Measurements from ENCODE around the gene BTF3.
"Not testable (repeated sequence)": the region's sequence is repeated elsewhere in the genome, so short reads cannot be mapped to it uniquely, and the experiment has no call there.

BTF3 gene

DNA sequence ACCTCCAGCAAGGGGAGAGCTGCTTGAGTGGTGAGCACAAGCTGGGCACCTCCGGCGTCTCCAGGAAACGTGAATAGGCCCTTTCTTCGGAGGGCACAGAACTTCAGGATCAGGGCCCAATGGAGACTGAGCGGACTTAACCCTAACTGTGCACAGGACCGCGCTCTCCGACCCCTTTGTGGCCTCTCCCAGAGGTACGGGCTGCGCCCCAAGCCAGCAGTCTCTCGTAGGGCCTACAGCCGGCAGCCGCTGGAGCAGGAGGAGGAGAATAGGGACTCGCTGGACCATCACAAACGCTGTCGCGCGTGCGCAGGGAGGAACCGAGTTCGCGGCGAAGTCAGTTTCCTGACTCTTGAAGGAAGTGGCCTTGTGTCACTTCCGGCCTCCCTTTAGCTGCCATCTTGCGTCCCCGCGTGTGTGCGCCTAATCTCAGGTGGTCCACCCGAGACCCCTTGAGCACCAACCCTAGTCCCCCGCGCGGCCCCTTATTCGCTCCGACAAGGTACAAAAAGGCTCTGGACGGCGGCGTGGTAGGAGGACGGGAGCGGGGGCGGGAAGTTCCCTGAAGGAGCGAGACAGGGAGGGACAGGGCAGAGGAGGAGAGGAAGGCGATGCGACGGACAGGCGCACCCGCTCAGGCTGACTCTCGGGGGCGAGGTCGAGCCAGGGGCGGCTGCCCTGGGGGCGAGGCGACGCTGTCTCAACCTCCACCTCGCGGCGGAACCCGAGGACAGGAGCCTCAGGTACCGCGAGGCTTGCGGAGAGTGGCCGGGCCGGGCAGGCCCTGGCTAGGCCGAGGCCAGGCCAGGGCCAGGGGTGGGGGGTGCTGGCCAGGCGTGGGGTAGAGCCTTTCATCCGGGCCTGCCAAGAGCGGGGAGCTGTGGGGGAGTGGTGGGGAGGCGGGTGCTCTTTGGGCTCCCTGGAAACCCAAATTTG is at the start of gene BTF3:
Gene BTF3, plus strand, starts transcription at position 386 of the 936 bp plus-strand sequence. Its CDS starts 226 bp downstream, at position 612.
- DNase-seq, result peak; percentile 96

DNA sequence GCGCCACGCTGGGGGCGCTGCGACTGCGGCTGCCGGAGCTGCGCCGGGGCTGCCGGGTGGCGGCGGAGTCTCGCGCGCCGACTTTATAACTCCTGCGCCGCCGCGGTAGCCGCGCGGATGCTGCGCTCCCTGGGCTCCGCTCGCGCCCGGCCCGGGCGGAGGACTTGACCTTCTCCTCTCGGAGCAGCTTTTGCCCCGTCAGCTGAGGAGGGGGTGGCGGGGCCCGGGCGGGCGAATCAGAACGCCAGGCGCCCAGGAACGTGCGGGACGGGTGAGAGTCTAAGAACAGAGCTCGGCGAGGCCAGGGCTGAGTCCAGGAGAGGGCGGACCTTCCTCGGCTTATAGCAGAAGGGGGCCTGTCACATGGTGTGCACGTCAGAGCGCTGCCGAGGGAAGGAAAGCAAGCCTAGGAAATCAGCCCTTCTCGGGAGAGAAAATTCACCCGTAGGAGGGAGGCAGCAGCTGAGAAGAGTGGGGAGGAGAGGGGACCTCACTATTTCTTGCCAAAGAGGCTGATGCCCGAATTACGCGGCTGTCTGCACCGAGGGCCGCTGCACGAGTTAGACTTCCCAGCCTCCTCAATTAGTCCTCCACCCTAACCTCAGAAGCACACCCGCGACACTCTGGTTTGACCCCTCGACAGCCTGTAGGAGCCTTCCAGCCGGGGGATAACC is 49.6 kb upstream of the BTF3 start, which contains the start of gene FOXD1:
Gene FOXD1, minus strand, starts transcription at position 315 of the 674 bp plus-strand sequence. CDS start 415 bp downstream, outside the sequence.
- DNase-seq, result peak; percentile 90

DNA sequence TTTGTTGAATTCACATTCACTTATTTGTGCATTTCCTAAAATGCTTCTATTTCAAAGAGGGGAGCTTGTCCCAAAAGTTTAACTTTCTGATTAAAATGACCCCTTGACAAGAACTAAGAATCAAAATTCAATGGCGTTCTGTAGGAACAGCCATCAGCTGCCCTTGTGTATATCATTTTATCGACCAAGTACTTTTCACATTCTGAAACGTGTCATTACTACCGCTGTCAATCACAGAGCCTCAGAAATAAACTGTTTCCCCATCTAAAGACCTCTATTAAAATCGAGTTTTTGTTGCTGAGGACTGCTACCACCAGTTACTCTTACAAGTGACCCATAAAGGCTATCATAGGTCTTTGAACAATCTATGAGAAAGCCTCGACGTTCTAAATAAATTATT is 48.1 kb upstream of the BTF3 start:
- DNase-seq, result no peak

DNA sequence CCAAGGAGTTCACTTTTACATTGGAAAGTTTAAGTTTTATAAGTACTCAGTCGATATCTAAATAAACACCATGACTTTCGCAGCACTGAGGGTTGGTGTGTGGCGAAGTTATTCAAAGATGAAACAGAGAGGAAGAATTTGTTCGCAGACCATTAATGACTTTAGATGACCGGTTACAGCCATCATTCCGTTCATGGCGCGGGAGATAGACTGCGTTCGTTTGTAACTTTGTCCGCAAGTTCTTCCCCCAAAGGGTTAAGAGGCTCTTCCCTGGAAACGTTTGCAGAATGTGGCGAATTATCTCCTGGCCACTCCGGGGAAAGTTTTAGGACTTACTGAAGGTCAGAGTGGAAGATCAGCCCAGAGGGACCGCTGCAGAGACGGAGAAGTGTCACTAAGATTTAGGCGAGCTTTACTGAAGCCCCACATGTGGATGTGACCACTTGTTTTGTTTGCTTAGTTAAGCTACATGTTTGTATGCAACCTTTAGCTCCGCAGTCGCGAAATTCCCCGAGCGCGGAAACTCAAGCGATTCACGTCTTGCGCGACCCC is 47.5 kb upstream of the BTF3 start:
- no peak for DNase-seq

DNA sequence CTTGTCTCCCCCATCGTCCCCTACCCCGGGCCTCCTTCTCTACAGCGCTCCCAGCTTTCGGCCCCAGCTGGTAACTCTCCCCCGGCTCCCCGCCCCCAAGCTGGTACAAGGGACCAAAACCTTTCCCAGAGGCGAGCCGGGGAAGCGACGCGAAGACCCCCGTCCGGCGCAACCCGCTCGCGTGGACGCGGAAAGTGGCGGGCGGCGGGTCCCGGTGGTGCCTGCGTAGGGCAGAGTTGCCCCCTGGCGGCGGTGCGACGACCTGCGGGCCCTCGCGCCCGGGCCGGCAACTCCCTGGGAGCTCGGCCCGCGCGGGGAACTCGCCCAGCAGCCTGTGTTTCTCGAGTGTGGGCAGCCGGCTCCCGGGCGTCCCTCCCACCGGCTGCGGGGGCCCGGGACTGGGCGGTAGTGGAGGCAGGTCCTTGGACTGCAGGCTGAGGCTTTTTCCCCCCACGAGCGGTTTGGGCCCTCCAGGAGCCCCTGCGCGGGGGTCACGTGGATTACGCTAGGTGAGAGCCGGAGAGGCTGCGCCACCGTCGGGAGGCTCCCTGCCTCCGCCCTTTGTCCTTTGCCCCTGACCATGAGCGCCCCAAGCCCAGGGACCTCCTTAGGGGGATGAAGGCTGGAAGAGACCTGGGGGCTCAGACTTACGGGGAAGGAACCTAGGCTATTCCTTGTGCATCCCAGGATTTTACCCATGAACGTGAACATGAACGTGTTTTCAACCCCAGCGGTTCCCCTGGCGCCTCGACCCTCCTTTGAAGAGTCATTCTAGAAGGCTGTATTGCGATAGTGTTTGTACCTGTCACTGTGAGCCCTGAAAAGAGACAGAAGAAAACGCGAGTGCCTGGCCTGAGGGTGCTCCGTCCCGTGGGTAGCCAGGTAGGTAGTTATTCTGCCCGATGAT is 46.8 kb upstream of the BTF3 start:
- DNase-seq, result peak; percentile 15

DNA sequence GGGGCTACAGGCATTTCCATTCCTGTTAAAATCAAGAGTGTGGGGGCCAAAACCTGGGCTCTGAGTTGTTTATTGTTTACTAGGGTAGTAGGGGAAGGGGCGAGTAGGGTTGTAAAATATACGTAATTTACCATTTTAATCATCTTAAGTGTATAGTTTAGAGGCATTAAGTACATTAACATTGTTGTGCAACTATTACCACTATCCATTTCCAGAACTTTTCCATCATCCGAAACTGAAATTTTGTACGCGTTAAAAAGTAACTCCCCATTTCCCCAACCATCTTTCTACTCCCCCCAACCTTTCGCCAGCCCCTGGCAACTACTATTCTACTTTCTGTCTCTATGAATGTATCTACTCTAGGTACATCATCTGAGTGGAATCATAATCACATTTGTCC is 46.0 kb upstream of the BTF3 start:
- DNase-seq, result no peak

DNA sequence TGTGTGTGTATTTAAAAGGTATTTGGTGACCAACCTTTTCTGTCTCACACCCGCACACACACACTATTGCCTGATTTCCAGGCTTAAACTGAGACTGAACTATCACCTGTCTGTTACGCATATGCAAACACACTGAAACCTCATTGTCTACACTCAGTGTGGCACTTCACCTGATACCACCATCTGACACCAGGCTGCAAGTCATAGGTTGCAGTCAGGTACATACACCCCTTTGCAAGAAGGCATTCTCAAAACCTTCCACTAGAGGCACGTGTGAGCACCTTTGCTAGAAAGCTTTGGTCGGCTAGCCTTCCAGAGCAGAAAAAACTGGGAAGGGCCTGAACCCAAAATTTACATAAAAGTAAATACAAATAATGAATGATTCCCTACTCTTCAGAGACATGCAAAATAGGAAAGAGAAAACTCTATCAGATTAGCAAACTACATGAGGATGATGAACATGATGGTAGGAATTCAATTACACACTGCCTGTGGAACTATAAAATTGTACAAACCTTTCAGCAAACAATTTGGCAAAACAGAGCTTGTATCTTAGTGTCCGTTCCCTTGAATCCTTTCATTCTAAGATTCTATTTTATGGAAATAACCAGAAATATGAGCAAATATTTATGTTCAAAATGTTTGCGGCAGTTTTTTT is 43.7 kb upstream of the BTF3 start:
- DNase-seq, result peak; percentile 43

DNA sequence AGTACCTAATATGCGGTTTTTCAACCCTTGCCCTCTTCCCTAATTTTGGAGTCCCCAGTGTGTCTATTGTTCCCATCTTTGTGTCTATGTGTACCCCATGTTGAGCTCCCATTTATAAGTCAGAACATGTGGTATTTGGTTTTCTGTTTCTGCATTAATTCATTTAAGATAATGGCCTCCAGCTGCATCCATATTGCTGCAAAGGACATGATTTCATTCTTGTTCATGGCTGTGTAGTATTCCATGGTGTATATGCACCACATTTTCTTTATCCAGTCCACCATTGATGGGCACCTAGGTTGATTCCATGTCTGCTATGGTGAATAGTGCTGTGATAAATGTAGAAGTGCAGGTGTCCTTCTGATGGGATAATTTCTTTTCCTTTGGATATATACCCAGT is 41.8 kb upstream of the BTF3 start:
- DNase-seq, result not testable (repeated sequence)

DNA sequence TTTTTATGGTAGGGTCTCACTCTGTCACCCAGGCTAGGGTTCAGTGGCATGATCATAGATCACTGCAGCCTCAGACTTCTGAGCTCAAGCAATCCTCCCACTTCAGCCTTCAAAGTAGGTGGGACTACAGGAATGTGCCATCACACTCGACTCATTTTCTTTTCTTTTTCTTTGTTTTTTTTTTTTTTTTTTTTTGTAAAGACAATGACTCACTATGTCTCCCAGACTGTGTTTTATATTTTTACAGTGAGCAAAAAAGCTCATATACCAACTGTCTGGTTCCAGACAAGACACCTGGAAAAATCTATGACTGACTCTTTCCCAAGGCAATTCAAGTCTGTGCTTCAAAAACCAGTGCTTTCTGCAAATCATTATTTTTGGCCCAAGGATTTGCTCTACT is 38.9 kb upstream of the BTF3 start:
- no peak for DNase-seq

DNA sequence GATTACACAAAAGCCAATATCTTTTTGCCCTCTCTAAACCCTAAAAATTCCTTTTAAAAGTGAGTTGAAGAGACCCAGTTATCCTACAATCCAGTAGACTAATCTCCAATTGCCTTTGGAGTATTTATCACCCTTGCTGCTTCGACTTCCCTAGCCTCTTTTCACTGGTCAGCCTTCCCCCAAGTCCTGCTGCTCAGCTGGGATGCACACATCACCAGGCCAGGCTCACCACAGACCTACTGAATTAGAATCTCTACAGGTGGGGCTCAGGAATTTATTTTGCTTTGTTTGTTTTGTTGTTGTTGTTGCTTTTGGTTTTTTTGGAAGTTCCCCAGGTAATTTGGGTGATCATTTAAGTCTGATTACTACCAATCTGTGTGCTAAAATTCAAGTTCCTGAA is 38.1 kb upstream of the BTF3 start:
- DNase-seq, result no peak

DNA sequence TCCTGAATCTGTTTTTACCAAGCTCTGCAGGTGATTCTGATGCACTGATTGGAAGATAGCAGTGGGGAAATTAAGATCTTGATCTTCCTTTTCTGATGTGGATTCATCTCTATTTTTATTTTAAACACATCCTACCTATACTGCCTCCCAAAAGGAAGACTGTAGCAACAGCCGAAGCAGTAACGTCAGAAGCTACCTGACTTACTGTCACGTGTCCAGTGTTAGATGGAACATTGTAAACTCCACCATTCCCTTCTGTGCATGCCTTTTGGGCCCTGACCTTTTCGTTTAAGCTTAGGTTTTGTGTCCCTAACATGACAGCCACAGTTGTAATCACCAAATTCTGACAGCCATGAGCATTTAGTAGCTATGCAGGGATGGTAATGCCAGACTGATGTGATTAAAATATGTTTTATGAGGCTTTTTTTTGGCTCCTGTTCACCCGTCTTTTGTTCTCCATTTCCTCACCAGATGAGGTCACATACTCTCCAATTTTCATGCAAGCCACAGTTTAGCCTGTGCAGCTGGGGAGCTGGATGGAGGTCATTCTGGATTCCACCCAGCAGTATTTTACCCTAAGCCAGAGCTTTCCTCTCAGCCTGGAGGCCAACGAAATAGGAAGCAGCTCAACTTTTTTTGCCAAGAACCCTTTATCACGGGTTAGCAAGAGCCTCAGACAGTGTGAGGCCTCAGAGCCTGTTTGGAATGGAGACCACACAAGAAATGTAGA is 34.1 kb upstream of the BTF3 start:
- no peak for DNase-seq

DNA sequence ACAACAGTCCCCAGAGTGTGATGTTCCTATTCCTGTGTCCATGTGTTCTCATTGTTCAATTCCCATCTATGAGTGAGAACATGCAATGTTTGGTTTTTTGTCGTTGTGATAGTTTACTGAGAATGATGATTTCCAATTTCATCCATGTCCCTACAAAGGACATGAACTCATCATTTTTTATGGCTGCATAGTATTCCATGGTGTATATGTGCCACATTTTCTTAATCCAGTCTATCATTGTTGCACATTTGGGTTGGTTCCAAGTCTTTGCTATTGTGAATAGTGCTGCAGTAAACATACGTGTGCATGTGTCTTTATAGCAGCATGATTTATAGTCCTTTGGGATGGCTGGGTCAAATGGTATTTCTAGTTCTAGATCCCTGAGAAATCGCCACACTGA is 29.6 kb upstream of the BTF3 start:
- not testable (repeated sequence) for DNase-seq

DNA sequence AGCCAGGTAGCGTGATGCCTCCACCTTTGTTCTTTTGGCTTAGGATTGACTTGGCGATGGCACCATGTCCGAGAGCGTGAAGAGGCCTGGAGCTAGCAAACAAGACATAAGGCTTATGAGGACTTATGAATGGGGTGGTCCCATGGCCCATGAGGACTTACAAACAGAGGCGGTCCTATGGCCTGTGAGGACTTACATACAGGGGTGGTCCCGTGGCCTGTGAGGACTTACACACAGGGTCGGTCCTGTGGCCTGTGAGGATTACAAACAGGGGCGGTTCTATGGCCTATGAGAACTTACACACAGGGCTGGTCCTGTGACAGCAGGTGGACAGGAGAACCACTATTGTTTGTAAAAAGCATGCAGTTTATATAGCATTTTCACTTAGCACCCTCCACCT is 28.4 kb upstream of the BTF3 start:
- no peak for DNase-seq

DNA sequence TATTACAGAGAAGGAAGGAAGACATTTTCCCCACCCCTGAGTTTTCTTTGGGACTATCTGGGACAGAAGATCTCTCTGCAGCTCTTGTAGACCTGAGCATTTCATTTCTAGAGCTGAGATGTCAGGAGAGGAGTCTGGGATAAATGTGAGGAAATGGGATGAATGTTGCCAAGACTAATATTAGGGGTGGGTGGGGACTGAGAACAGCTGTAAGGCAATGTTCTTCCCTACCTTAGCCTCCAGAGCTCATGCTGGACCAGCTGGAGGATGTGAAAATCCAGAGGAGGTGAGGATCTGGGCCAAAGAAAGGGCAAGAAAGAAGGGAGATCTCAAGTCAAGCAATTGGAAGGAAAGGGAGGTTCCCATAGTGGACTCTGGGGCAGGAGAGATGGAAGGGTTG is 26.6 kb upstream of the BTF3 start:
- DNase-seq, result no peak

DNA sequence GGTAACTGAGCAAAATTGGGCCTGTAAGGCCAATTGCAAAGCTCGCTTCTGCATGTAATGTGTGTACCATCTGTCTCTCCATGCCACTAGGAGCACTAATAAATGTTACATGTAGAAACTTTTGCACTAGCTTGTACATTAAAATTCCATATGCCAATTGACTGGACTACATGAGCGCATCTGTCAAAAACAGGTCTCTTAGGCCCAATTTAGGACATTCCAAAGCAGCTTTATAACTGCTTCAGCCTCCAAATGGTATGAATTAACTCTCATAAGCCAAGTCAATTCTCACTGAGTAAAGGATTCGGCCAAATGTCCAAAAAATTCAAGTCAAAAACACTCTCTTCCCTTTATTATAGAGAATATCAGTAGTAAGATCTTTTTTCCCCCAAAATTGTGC is 26.1 kb upstream of the BTF3 start:
- DNase-seq, result no peak

DNA sequence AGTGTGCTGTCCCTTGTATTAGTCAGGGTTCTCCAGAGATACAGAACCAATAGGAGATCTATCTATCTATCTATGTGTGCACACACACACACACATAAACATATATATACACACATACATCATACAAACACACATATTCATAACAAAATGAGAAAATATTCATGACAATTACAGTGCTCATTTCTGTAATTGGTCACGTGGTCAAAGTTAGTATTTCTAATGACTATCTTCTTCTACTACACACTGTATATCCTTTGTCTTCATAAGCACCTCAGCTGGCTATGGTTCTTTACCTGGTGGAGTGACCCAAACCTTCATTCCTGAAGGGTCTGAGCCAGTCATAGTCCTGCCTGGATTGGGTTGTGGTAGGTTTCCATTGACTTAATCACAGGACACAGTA is 17.7 kb upstream of the BTF3 start:
- DNase-seq, result no peak

DNA sequence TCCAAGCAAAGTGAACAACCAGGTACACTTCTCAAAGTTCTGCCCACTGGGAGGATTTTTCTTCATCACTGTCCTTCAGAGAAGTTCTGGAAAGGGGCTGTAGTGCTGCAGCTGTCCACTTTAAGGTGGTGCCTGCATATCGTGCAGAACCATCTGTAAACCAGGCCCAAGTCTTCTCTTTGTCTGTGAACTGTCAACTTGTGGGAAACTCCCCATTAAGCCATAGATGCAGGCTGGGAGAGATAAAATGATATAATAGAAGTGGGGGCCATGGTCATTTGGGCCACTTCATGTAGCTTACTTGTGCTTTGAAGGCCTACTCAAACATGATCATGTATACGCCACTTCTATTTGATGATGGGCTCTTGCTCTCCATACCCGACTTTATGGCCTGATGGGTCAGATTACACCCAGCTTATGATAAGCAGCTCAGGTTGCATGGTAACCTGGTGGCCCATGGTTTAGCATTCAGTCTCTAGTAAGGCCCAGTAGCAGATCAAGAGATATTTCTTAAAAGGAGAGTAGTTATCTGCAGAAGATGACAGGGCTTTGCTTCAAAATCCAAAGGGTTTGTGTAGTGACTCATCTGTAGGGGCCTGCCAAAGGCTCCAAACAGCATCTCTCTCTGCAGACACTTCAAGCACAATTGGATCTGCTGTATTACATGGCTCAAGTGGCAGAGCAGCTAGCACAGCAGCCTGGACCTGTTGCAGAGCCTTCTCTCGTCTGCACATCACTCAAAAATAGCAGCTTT is 15.7 kb upstream of the BTF3 start:
- DNase-seq, result no peak

DNA sequence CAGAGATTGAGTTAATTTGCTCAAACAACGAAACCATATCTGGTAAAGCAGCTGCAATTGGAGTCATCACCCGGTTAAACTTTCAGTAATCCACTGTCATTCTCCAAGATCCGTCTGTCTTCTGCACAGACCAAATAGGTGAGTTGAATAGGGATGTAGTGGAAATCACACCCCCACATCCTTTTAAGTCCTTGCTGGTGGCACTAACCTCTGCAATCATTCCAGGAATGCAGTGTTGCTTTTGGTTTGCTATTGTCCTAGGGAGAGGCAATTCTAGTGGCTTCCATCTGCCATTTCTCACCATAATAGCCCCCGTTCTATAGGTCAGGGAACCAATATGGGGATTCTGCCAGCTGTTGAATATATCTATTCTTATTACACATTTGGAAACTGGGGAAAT is 14.6 kb upstream of the BTF3 start:
- DNase-seq, result no peak

DNA sequence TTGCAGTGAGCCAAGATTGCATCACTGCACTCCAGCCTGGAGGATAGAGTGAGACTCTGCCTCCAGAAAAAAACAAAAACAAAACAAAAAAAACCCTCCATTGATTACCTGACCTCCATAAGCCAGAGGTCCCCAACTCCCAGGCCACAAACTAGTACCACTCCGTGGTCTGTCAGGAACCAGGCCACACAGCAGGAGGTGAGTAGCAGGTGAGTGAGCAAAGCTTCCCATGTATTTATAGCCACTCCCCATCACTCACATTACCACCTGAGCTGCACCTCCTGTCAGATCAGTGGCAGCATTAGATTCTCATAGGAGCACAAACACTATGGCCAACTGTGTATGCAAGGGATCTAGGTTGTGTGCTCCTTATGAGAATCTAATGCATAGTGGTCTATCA is 13.7 kb upstream of the BTF3 start:
- DNase-seq, result no peak

DNA sequence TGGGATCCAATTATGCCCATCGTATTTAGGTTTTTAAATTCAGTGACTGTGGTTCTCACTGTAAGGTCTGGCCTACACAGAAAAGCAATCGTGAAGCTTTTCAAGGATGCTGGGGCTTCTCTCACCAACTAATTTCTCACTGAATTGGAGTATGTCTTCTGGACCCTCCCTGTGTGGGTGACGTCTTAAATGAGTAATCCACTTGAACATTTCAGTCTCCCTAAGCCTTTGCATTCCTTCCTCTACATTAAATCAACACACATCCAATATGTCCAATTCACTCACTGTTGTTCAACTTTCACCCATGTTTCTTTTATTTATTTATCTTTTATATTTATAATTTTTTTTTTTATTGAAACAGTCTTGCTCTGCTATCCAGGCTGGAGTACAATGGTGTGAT is 12.5 kb upstream of the BTF3 start:
- DNase-seq, result no peak
